Breast epithelium (tissue), 3 donors: Measurements from ENCODE around the gene SKAP2.

Experiments
- POLR2A ChIP-seq: fragments of 450-650 bp; IDR thresholded peaks from one replicate; pipeline ENCODE4 v1.6.1; 2016; ENCODE audit warnings: antibody characterized with exemption, mild to moderate bottlenecking, moderate library complexity
- POLR2AphosphoS5 ChIP-seq, 3 donors: sonication (generic); formaldehyde crosslinking; IDR thresholded peaks; one replicate each; pipeline ENCODE4 v1.6.1; 2017; ENCODE audit warnings: antibody characterized with exemption in 3 of 3
- TF ChIP-seq, protein P1 (sequence below), 3 donors: fragments of 450-650 bp; IDR thresholded peaks; one replicate each; pipeline ENCODE4 v1.5.1; 2016 to 2017; ENCODE audit warnings: antibody characterized with exemption in 3 of 3, mild to moderate bottlenecking in 3 of 3, moderate library complexity in 3 of 3

DNA sequence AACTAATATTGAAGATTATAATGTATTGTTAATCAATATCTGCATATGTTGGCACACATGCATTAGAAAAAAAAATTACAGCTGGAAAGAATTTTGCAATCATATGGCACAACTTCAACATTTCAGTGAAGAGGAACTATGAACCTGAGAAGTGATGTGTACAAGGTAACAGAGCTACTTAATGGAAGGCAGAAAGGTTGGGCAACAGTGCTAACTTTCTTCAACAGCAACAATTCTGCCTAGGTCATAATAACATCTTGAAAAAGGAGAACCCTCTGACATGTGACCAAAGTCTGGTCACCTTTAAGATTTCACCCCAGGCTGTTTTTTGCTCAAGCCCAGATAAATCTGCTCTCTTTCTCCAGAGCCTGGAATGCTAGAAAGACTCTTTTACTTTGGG is 47.9 kb upstream of the SKAP2 start:
- TF ChIP-seq, protein P1, sequence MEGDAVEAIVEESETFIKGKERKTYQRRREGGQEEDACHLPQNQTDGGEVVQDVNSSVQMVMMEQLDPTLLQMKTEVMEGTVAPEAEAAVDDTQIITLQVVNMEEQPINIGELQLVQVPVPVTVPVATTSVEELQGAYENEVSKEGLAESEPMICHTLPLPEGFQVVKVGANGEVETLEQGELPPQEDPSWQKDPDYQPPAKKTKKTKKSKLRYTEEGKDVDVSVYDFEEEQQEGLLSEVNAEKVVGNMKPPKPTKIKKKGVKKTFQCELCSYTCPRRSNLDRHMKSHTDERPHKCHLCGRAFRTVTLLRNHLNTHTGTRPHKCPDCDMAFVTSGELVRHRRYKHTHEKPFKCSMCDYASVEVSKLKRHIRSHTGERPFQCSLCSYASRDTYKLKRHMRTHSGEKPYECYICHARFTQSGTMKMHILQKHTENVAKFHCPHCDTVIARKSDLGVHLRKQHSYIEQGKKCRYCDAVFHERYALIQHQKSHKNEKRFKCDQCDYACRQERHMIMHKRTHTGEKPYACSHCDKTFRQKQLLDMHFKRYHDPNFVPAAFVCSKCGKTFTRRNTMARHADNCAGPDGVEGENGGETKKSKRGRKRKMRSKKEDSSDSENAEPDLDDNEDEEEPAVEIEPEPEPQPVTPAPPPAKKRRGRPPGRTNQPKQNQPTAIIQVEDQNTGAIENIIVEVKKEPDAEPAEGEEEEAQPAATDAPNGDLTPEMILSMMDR (IDR thresholded peaks at IDR 0.05) = no peak
- TF ChIP-seq POLR2A = no peak
- TF ChIP-seq POLR2AphosphoS5 (IDR thresholded peaks at IDR 0.05) = no peak
